Omental fat pad (tissue), 4 donors: Measurements from ENCODE around the gene NPM1. TPM values are rescaled to one million over a fixed set of nuclear protein-coding genes. Genes with fewer than 3 reads are reported as not detected.

Experiments
- ATAC-seq: fragments of 150-250 bp; one replicate; pipeline ENCODE4 v1.9.1; 2016; ENCODE audit warnings: mild to moderate bottlenecking, moderate library complexity; ENCODE audit not compliant: low FRiP score
- DNase-seq: peaks from one replicate; pipeline ENCODE4 v3.0.0-alpha.2; 2019; ENCODE audit warnings: low spot score
- small RNA-seq: library from RNA; depleted of rRNA; stranded (forward); fragments of <200 nt; gene quantifications from one replicate; pipeline ENCODE3, GENCODE V24; 2016
- total RNA-seq, 4 donors: library from RNA; depleted of rRNA; stranded (reverse); fragments of >200 nt; gene quantifications; one replicate each; pipeline ENCODE4 v1.1.0, GENCODE V29; 2016
- TF ChIP-seq, protein P1 (sequence below), 3 donors: fragments of 450-650 bp; IDR thresholded peaks; one replicate each; pipeline ENCODE4 v1.5.1; 2016 to 2017; ENCODE audit warnings: antibody characterized with exemption in 3 of 3, mild to moderate bottlenecking in 3 of 3, moderate library complexity in 2 of 3

NPM1 gene
- total RNA-seq, 4 donors from 2014 or later = 384 to 931 (median 640) TPM

DNA sequence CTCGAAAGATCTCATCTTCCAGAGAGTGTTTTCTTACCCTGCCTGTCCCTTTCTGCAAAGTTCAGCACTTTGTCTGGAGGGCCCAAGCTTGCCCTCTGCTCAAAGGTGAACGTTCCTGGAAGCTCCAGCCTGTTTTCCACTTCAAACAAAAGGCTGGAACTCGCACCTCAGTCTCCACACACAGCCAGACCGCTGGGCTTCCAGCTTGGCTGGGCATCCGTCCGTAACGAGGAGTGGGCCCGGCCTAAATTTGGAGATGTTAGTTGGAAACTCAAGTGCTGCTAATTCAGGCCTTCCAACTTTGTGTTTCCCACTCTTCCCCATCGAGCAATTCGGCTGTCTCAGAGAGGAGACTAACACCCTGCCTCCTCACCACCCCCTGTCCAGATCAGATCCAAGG, 66.9 kb downstream of the NPM1 start:
- DNase-seq = no peak
- no peak for ATAC-seq
- TF ChIP-seq, protein P1, sequence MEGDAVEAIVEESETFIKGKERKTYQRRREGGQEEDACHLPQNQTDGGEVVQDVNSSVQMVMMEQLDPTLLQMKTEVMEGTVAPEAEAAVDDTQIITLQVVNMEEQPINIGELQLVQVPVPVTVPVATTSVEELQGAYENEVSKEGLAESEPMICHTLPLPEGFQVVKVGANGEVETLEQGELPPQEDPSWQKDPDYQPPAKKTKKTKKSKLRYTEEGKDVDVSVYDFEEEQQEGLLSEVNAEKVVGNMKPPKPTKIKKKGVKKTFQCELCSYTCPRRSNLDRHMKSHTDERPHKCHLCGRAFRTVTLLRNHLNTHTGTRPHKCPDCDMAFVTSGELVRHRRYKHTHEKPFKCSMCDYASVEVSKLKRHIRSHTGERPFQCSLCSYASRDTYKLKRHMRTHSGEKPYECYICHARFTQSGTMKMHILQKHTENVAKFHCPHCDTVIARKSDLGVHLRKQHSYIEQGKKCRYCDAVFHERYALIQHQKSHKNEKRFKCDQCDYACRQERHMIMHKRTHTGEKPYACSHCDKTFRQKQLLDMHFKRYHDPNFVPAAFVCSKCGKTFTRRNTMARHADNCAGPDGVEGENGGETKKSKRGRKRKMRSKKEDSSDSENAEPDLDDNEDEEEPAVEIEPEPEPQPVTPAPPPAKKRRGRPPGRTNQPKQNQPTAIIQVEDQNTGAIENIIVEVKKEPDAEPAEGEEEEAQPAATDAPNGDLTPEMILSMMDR (IDR thresholded peaks at IDR 0.05) = no peak

DNA sequence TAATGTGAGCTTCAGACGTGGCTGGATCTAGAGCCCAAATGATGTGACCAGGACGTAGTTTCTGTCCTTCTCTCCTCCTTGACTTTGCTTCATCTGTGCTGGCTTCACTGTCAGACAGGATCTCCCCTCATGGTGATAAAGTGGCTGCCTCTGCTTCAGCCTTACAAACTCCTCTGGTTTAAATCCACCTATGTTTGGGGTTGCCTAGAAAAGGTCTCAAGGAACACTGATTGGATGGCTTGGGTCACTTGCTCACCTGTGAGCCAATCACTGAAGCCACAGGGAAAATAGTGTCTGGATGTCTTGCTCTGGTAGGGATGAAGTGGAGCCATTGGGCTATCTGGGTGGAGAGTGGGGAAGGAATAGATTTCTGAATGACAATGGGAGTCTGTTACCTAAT, 67.9 kb downstream of the NPM1 start:
- TF ChIP-seq, protein P1 (IDR thresholded peaks at IDR 0.05) = no peak
- ATAC-seq (no peak), DNase-seq (no peak)

DNA sequence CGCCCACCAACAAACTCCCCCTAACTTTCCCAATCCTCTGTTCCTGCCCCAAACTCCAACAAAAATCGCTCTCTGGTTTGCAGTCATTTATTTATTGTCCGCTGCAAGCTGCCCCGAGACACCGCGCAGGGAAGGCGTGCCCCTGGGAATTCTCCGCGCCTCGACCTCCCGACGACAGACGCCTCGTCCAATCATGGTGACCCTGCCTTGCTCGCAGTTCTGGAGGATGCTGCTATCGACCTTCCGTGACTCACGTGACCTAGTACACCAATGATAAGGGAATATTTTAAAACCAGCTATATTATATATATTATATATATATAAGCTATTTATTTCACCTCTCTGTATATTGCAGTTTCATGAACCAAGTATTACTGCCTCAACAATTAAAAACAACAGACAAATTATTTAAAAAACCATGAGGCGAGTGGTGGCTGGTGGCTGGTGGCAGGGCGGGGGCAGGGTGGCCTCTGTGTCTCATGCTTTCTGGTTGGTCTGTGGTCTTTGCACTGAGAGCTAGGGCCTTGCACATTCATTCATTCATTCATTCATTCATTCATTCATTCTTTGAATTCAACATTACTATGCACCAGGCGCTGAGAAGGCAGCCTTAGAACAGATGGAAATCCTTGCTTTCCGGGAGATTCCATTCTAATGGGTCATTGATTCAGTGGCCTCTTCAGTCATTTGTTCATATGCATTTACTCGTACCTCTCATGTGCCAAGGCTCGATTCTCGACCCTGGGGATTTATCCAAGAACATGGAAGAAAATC, 69.7 kb downstream of the NPM1 start:
- TF ChIP-seq, protein P1 (IDR thresholded peaks at IDR 0.05) = no peak
- DNase-seq (no peak), ATAC-seq (no peak)

DNA sequence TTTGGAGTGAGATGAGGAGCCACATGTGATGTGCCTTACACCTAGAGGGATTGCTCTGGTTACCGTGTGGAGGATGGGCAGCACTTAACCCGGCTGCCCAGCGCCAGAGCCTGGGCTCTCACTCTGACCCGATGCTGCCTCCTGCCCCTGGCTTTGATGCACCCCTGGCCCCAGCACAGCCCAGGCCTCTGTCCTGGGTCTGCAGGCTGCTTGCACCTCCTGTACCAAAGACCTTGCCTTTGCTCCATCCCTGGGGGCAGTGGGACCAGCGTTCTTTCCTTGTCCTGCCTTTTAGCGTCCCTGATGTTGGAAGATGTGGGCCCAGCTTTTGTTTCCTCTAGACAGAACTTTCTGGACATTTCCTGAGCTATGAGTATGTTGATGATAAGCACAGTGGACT, 72.2 kb downstream of the NPM1 start:
- ATAC-seq = no peak
- TF ChIP-seq, protein P1 (IDR thresholded peaks at IDR 0.05) = no peak
- no peak for DNase-seq

Small RNAs within 50 kb of the gene (small RNA-seq; reads per million reads assigned to genes)
- not detected for gene AC091980.1
- not detected for gene MIR3912
- gene RN7SL339P = not detected
- not detected for gene SNORA70J

Other genes with a start within 250 kb of the NPM1 start
- not detected for gene TLX3, start 78.6 kb upstream of the NPM1 start, total RNA-seq
- 1 to 10 TPM in 3 of 4 donors, under 1 TPM in 1; 0.79 to 7.5 (median 2.1) TPM for gene FGF18, start 31.8 kb downstream of the NPM1 start, total RNA-seq